Renal pelvis (tissue), 3 donors: ENCODE measurements around the gene ALG9. TPM values are rescaled to one million over a fixed set of nuclear protein-coding genes. Genes with fewer than 3 reads are reported as not detected.

Experiments
- polyA plus RNA-seq, 3 donors: library from polyadenylated mRNA; unstranded; fragments of 120-200 nt; gene quantifications; one replicate each; pipeline ENCODE4 v1.2.1, GENCODE V29; 2013; ENCODE audit not compliant: insufficient read length in 3 of 3

ALG9 gene
- polyA plus RNA-seq, 3 donors: 41.8 to 50.8 (median 46.3) TPM

Other genes with a start within 250 kb of the ALG9 start
- gene PPP2R1B, start 105.2 kb downstream of the ALG9 start, polyA plus RNA-seq: 10 to 100 TPM; 18.0 to 30.6 (median 20.7) TPM
- gene FDXACB1, start 7.6 kb upstream of the ALG9 start, polyA plus RNA-seq: 1 to 10 TPM; 4.8 to 6.0 (median 5.8) TPM
- 10 to 100 TPM; 41.1 to 48.6 (median 43.5) TPM for gene CFAP68, start 8.0 kb upstream of the ALG9 start, polyA plus RNA-seq
- gene CRYAB, start 40.2 kb upstream of the ALG9 start, polyA plus RNA-seq: 10 to 100 TPM; 48.6 to 75.2 (median 50.1) TPM
- 1 to 10 TPM; 1.9 to 3.3 (median 2.3) TPM for gene HSPB2, start 41.2 kb upstream of the ALG9 start, polyA plus RNA-seq
- 10 to 100 TPM; 10.9 to 11.4 (median 10.9) TPM for gene C11orf52, start 47.3 kb upstream of the ALG9 start, polyA plus RNA-seq
- 10 to 100 TPM; 16.9 to 20.9 (median 20.0) TPM for gene DIXDC1, start 65.8 kb upstream of the ALG9 start, polyA plus RNA-seq
- gene DLAT, start 153.8 kb upstream of the ALG9 start, polyA plus RNA-seq: 10 to 100 TPM; 45.8 to 50.1 (median 48.3) TPM
- gene PIH1D2, start 202.4 kb upstream of the ALG9 start, polyA plus RNA-seq: 10 to 100 TPM in 2 of 3 donors, 1 to 10 TPM in 1; 7.9 to 13.2 (median 12.8) TPM
- gene NKAPD1, start 202.7 kb upstream of the ALG9 start, polyA plus RNA-seq: 10 to 100 TPM; 49.4 to 60.6 (median 54.4) TPM
- 10 to 100 TPM; 67.4 to 86.2 (median 74.2) TPM for gene TIMM8B, start 215.2 kb upstream of the ALG9 start, polyA plus RNA-seq
- 100 to 1,000 TPM; 180 to 186 (median 185) TPM for gene SDHD, start 215.3 kb upstream of the ALG9 start, polyA plus RNA-seq